ENCODE data around the gene CALHM1.

Gene CALHM1

GRCh38 chr10:103439776-103440175, 18.9 kb downstream of the CALHM1 start:
- Histone ChIP-seq H3K4me3 (ENCODE audit: low read depth, low read length) (no peak overlapping the region), H3K36me3 (peaks cover 88% of the 10 kb centered on the region), H3K4me1 (no peaks in the 10 kb centered on the region), H3K9me3 (no peaks in the 10 kb centered on the region), H3K27me3 (no peaks in the 10 kb centered on the region)
- DNase-seq: no peak
- TF ChIP-seq CTCF (IDR thresholded peaks at IDR 0.05; ENCODE audit: low read depth, low read length): no peak

GRCh38 chr10:103433858-103434257, 24.8 kb downstream of the CALHM1 start:
- no peaks in the 10 kb centered on the region for H3K4me1 ChIP-seq
- no peak for DNase-seq
- no peak for TF ChIP-seq CTCF (IDR thresholded peaks at IDR 0.05; ENCODE audit: low read depth, low read length)
- H3K27me3 ChIP-seq: no peaks in the 10 kb centered on the region
- no peaks in the 10 kb centered on the region for H3K9me3 ChIP-seq
- H3K36me3 ChIP-seq: peaks cover 84% of the 10 kb centered on the region
- no peak overlapping the region for H3K4me3 ChIP-seq (ENCODE audit: low read depth, low read length)

- H3K27me3 ChIP-seq: no peaks in the 10 kb centered on the region
- no peak overlapping the region for H3K4me3 ChIP-seq (ENCODE audit: low read depth, low read length)
- peaks cover 82% of the 10 kb centered on the region for H3K36me3 ChIP-seq
- no peaks in the 10 kb centered on the region for H3K4me1 ChIP-seq
- H3K9me3 ChIP-seq: no peaks in the 10 kb centered on the region
- TF ChIP-seq CTCF (IDR thresholded peaks at IDR 0.05; ENCODE audit: low read depth, low read length): no peak
- no peak for DNase-seq
Measured at GRCh38 chr10:103431902-103432301, 26.8 kb downstream of the CALHM1 start.

- Histone ChIP-seq H3K4me3 (ENCODE audit: low read depth, low read length) (no peak overlapping the region), H3K9me3 (no peaks in the 10 kb centered on the region), H3K27me3 (no peaks in the 10 kb centered on the region), H3K4me1 (no peaks in the 10 kb centered on the region), H3K36me3 (peaks cover 84% of the 10 kb centered on the region)
- no peak for DNase-seq
- TF ChIP-seq CTCF (IDR thresholded peaks at IDR 0.05; ENCODE audit: low read depth, low read length): no peak
Measured at GRCh38 chr10:103429647-103430046, 29.1 kb downstream of the CALHM1 start.

GRCh38 chr10:103428989-103429643, 29.6 kb downstream of the CALHM1 start:
- Histone ChIP-seq H3K27me3 (no peaks in the 10 kb centered on the region), H3K4me1 (no peaks in the 10 kb centered on the region), H3K4me3 (ENCODE audit: low read depth, low read length) (no peak overlapping the region), H3K9me3 (no peaks in the 10 kb centered on the region), H3K36me3 (peaks cover 84% of the 10 kb centered on the region)
- no peak for TF ChIP-seq CTCF (IDR thresholded peaks at IDR 0.05; ENCODE audit: low read depth, low read length)
- DNase-seq: no peak

- no peak for DNase-seq
- no peaks in the 10 kb centered on the region for H3K9me3 ChIP-seq
- H3K4me1 ChIP-seq: no peaks in the 10 kb centered on the region
- H3K4me3 ChIP-seq (ENCODE audit: low read depth, low read length): no peak overlapping the region
- H3K36me3 ChIP-seq: peaks cover 84% of the 10 kb centered on the region
- no peaks in the 10 kb centered on the region for H3K27me3 ChIP-seq
- no peak for TF ChIP-seq CTCF (IDR thresholded peaks at IDR 0.05; ENCODE audit: low read depth, low read length)
Measured at GRCh38 chr10:103427866-103428265, 30.8 kb downstream of the CALHM1 start.

Measured in BE2C (cell line).